GM18508 (cell line): Measurements from ENCODE around the gene SEMA3C.

Experiments
- ATAC-seq: cut with Tn5 transposase; IDR thresholded peaks from one replicate; pipeline ENCODE4 v1.9.1; 2021; ENCODE audit warnings: moderate number of reproducible peaks; ENCODE audit not compliant: insufficient read depth, unreplicated experiment

SEMA3C gene

DNA sequence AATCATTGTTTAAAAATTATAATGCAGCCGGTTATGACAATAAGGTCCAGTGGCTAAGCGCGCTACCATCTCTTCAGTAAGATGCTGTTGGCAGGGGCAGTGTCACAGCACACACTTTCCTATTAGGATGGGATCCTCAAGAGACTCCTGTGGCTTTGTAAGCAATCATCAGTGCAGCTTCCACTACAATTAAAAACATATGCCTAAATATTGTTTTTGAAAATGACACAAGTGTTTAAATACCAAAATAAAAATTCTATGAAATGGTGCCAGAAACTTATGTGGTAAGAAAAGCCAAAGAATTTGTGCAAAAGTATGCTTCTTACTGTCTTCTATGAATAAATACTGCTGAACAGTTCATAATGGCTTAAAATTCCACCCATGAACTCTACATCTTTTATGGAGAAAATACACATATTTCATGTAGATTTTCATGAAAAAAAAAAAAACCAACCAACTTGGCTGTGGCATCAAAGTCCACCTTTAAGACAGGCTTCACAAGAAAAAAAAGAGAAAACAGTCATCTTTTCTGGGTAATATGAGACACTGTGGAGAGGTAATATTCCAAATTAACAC lies 132.8 kb downstream of the SEMA3C start:
- ATAC-seq, result no peak

DNA sequence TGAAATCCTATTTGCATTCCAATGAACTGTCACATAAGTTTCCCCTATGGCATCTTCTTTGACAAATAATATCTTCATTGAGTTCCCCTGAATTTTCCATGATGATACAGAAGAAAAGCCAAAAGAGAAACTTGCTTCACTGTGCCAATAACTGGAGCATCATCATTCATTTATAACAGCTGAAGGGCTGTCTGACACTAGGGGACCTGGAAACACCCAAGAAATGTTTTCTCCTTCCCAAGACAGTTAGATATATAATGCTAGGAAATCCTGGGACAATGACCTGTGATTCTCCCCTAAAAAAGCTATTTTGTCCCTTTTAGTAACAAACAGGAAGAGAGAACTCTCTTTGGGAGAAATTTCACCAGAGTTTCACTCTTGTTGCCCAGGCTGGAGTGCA lies 133.6 kb downstream of the SEMA3C start:
- no peak for ATAC-seq

DNA sequence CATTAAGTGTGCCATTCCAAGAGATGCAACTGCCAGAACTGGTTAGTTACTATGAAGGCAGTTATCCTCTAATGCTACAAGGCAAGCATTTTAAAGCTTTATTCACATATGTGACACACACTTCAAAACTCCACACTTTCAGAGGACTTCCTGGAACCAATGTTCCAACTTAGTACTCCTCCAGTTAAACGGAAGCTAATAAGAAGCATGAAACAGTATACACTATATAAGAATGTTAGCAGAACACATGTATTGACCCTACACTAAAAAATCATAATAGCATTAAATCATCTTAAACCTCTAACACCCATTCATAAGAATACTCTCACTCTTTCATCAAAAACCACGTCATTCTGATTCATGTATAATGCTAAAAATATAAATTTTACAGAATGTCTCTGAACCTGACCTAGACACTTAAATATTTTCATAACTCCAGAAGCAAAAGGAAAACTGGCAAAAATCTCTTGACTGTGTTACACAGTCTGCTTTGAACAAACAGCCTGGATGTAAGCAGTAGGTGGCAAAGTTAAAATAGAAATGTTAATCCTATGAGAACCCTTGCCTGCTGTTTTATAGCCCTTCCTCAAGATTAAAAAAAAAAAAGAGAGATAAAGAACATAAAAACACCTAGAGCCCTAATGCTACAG lies 135.0 kb downstream of the SEMA3C start:
- no peak for ATAC-seq

DNA sequence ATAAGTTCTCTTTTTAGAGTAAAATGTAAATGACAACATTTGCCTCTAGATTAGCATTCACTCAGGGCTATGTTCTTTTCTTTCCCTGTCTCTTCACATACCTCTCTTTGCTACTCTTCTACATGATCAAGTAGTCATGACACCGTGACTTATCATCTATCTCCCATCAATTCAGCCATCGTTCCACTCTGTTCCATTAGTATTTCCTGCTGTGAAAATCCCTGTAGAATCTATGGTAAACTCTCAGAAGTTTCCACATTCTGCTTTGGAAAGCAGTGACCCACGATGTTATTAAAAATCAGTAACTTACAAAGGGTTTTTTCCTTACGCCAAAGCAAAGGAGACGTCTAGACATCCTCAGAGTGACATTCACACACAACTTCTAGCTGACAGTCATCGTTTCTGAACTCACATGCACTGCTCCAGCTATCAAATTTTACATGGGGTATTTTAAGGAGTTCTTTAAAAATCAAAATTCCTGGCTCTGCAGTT lies 135.6 kb downstream of the SEMA3C start:
- no peak for ATAC-seq

DNA sequence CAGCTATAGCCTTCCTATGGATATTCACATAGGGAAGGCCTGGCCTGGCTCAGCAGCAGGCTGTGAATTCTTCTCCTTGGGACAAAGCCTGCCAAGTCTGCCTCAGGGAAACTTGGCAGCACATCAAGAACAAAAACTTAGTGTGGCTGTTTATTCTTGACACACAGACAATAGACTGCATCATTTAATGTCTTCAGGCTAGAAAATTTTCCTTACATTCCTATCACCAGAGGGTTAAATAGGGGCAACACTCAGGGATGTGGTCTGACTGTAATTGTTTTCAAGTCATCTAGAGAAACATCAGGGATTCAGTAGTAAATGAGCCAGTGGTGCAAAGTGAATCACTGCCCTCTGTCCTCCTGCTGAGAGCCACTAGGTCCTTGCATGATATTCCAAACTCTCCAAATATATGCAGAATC lies 137.3 kb downstream of the SEMA3C start:
- ATAC-seq, result no peak

DNA sequence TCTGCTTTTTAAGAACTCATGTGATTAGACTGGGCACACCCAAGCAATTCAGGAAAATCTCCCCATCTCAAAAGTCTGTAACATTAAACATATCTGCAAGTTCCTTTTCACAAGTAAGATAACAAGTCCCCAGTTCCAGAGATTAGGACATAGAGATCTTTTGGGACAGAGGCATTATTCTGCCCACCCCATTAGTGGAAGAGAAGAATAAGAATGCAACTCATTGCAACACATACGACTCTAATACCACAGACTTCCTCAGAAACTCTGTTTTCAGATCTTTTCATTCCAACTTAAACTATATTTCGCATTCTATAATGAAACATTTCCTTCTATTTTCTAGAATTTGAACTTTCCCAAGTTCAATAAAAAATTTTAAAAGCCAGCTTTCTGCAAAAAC lies 137.7 kb downstream of the SEMA3C start:
- ATAC-seq, result no peak

DNA sequence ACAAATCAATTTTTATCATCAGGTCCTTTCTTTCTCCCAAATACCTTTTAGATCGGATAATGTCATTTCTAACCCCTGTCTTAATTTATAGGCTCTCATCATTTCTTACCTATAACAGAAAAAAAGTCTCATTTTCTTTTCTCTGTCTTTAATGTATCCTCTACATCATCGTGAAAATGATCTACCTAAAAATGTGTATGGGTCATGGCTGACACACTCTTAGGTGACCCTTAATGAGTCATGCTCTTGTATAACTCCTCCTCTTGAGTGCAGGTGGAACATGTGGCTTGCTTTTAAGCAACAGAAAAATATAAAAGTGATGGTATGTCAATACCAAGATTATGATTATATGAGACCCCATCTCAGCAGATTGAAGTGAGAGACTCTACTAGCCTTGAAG lies 139.4 kb downstream of the SEMA3C start:
- no peak for ATAC-seq

DNA sequence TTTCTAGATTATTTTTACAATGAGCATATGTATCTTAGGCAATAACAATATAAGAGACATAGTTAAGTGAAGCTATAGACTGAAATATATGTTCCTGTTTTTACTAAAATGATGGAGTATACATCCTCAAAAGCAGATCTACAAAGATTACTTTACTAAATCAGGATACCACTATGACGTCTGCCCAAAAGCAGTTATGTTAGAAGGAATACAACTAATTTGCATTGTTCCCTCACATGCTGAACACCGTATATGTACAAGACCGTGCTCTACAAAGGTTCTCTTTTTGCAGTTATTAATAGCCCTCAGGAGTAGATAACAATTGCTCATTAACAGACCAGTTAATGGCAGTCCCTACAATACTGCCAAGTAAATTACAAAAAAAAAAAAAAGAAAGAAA lies 143.0 kb downstream of the SEMA3C start:
- ATAC-seq, result no peak

DNA sequence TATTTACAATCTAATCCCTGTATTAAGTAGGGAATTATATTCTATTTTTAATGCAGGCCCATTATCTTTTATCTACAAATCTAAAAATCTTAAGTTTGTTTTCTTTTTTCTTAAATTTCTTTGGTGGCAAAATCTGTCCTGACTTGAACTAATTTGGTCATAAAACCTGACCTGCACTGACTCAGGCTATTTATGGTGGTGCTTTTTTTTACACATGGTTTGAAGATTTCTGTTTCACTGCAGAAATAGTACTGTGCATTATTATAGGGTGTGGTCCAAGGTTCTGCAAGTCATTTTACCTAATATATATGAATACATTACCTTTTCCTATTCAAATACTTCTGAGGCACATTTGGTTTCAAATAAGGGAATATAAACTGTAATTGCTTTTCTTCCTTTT lies 143.4 kb downstream of the SEMA3C start:
- ATAC-seq, result no peak

DNA sequence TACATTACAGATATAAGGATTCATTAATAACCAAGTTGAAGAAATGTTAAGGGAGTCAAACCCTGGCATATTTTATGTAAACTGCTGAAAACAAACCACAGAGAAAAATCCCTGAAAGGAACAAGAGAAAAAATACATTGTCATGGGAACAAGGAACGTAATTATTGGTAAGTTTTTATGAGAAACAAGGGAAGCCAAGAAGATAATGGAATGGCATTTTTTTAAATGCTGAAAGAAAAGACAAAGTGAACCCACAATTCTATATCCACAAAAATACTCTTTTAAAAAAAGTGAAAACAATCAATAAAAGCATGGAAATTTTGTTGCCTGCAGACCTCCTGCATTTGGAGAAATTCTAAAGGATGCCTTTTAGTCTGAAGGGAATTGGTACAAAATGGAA lies 144.0 kb downstream of the SEMA3C start:
- ATAC-seq, result no peak

DNA sequence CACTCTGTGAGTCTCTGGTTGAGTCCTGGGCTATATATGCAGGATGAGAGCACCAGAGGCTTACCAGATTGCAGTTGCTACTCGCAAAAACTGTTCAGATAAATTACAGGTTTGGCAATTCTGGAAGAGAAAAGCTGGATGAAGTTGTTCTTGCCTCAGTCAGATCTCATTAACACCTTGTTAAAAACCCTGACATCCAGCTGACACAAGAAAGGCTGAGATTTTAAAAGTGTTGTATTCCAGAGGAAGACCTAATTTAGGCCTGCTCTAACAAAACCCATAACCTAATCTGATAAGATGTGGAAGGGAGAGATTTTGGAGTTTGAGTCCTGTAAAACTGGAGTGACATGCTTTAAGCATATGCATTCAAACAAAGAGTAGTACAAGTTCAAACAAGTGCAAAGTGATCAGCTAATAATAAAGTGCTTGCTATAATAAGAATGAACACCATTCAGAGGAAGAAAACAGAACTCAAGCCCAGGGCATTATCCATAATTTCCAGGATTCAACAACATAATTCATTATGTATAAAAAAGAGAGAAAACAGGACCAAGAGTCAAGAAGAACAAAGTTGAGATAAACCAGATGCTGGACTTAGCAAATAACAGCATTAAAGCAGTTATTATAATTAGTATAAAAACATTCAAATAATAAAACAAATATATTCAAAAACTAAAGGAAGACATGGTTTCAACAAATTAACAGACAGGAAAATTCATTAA lies 144.9 kb downstream of the SEMA3C start:
- no peak for ATAC-seq

DNA sequence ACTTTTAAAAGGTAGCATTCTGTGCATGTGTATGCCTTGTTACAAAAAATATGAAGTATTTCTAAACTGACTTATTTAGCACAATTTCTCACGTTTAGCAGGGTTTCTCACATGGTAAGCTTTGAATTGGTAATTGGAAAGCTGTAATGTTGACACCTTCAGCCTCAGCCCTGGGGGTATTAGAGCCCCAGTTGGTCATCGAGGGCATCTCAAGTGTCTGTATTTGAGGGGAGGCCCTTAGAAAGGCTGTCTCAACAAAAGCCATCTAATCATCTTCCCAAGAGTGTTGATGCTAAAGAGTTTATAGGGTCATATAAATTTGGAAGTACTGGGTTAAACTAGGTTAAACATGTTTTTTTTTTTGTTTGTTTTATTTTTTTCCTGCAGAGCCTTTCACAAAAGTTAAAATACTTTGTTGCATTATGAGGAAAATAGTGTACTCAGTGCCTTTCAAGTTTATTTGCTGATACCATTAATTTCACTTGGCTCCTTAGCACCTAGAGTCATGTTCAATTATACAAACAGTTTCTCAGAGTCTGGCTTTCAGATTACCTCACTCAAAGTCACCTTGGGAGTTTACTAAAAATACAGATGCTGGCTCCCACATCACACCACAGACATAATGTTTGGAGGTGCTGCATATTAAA lies 146.4 kb downstream of the SEMA3C start:
- no peak for ATAC-seq

DNA sequence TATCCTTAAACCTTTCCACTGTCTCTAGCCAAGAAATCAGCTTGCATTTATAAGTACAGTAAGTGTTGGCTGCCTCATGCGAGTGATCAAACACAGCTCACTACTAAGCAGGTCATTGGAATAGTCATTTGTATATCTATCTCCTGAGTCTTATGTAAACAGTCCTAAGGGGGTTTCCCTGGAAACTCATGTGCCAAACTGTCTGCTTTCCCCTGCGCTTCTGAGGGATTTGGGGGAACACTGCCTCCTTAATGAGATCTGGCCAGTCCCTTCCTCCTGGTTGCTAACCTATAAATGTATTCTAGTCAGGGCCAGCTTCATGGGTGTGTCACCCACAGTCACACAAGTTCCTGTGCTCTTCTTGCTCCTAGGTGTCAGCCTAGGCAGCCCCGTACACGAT lies 147.3 kb downstream of the SEMA3C start:
- ATAC-seq, result no peak

DNA sequence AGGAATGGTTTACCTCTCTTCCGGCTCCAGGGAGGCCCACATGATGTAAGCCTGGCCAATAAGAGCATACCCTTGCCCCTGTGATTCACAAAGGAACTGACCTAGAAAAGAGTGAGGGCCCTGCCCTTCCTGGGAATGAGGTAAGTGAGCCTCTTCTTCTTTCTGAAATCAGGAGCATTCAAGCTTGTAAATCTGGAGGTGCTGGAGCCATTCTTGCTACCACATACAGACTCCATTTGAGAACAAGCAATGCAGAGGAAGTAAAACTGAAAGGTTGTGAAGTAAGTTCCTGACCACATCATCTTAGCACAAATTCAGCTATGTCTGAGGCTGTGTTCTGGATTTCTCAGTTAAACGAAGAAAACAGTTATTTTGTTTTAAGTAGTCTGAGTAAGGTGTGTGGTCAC lies 148.2 kb downstream of the SEMA3C start:
- peak; percentile 64 for ATAC-seq

DNA sequence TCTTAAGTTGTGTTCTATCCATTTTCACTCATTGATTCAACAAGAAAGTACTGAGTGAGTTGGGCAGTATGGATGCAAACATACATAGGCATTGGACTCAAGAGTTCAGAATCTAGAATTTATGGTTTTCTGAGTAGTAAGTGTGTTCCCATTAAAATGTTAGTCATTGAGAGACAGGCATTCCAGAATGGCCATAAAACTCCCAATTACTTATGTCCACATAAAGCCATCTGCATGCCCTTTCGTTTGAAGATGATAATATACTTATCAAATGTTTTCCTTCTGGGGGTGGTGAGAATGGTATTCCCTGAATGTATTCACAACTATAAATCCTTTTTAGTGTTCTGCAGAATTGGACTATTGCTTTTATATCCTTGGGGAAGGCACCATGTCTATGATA lies 148.8 kb downstream of the SEMA3C start:
- ATAC-seq, result no peak

DNA sequence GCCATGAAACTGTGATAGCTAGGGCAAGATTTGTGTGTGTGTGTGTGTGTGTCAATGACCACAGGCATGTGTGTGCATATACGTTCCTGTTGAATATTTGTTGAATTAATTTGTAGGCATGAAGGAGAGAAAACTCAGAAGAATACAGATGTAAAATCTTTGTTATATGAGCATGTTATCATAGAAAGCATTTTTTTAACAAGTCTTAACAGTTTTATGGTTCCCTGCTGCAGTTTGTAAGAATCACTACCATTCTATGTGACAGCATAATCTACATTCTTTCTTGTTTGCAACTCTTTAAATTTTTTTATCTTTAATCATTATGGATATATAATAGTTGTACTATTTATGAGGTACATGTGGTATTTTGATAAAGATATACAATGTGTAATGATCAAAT lies 150.1 kb downstream of the SEMA3C start:
- no peak for ATAC-seq

DNA sequence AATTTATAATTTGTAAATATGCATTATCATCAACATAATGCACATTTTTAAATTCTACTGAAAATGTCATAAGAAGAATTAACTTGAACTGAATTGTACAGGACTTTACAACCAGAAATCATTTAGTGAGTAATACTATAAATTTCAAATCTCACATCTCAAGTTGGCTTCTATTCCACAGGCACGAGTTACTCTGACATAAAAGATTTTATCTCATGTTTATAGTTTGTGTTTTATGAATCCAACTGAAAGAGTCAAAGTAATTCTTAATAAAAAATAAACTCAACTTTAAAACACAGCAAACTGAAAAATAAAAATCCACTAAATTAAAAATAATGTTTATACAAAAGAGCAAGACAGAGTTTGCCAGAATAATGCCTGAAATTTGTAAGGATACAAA lies 151.2 kb downstream of the SEMA3C start:
- no peak for ATAC-seq

DNA sequence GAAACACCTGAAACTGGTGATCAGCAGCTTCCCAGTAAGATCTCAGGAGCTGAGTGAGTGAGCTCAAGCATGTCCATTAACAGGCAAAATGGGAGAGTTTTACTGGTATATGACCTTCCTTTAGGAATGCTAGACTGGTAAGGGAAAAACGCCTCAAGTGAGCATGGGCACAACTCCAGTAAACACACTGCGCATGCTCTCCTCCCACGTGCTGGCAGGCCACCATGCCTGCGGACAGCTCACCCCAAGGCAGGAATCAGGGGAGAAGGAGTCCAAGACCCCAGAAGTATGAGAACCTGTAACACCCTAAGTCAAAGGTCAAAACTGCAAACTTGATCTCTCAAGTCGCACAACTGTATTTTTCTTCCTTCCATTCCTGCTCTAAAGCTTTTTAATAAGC lies 152.1 kb downstream of the SEMA3C start:
- ATAC-seq, result no peak

DNA sequence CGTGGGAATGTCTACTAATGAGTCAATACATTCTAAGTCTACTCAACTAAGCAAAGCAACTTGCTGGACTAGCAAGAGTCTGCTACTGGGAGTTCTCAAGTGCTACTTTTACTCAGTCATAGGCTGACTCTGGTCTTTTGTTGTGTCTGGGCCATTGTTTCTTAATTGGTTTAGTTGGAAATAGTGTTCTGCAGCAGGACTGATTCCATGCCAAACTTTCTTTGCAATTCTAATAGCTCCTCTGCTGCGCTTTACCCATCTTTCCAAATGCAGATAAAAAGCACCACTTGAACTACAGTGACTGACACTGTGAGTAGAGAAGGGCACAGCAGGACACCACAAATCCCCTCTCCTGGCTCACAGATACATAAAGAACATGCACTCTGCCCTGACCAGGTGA lies 154.7 kb downstream of the SEMA3C start:
- ATAC-seq, result no peak

DNA sequence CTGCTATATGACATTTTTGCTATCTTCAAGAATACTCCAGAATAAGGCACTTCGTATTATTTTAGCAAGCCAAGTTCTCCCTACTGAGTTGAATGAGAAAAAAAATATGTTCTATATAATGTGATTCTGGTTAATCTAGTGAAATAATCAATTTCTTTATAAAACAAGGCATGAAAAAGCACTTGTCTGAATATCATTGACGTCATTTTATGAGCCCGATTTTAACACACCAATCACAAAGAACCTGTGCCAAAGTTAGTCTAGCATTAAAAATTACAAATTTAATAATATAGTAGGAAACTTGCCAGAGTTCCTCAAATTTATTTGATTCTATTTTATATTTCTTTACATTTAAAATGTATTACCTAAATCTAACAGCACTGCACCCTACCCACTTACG lies 155.1 kb downstream of the SEMA3C start:
- ATAC-seq, result no peak

DNA sequence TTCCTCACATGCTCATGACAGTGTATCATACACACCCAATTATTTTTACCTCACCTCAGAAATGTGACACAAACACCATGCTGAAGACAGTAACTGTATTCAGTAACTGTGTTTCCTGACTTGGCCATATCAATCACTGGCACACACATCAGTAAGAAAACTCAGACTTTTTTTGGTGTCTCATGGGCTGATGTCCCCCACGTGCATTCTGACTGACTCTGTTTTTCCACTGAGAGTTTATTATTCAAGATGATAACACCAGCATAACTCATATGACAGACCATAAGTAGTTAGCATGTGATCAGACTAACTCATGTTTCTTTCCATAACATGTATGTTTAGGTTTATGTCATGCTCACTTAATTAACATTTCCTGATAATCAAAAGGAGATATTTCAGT lies 155.6 kb downstream of the SEMA3C start:
- no peak for ATAC-seq
